ENCODE results near the gene RAPGEF1.

Gene RAPGEF1

DNA sequence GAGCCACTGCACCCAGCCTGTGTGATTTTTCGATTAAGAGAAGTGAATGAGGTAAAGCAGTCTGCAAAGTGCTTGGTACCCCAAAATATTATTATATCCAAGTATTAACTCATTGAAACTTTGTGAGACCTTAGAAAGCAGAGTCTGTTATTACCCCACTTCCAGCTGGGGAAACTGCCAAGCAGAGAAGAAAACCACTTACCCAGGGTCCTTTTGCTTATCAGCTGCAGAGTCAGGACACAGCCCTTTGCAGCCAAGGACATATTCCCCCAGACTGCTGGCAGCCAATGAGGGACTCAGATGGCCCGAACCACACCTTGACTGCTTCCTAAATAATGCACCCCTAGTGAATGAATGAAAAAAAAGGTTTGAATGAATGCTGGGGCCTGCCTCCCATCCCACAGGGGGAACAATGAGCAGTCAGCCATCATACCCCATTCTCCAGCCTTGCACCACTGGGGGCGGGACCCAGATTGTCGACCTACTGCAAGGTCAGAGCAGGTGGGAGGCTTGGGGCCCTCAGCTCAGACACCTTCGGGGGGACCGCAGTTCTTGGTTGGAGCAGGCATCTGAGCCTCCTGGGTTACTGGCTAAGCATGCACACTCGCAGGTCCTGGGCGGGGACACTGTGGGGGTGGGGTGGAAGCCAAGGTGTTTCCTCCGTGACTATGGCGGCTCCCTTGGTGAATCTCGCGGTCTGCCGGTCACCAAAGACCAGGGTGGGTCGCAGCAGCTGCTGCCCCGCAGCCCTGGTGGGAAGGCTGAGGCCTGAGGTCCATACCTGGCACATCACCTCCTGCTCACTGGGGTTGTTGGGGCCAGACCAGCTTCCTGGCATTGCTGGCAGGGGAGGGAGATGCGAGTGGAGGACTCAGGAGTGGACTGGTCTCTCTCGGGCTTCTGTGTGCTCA, 164.9 kb downstream of the RAPGEF1 start:
- DNase-seq (ENCODE audit: low read depth) = no peak
- H3K4me3 ChIP-seq (ENCODE audit: low read length) = no peak overlapping the region
- H3K9me3 ChIP-seq (ENCODE audit: control insufficient read depth, low read length) = no peaks in the 10 kb centered on the region
- no peaks in the 10 kb centered on the region for H3K4me1 ChIP-seq (ENCODE audit: control insufficient read depth, insufficient read depth, low read length)
- H3K36me3 ChIP-seq (ENCODE audit: control insufficient read depth, insufficient read depth, low read length, severe bottlenecking) = peaks cover 36% of the 10 kb centered on the region
- H3K27me3 ChIP-seq (replicated peaks; ENCODE audit: control insufficient read depth, insufficient read depth, low read length) = no peaks in the 10 kb centered on the region
- H3K9ac ChIP-seq (ENCODE audit: low read length) = no peak overlapping the region

DNA sequence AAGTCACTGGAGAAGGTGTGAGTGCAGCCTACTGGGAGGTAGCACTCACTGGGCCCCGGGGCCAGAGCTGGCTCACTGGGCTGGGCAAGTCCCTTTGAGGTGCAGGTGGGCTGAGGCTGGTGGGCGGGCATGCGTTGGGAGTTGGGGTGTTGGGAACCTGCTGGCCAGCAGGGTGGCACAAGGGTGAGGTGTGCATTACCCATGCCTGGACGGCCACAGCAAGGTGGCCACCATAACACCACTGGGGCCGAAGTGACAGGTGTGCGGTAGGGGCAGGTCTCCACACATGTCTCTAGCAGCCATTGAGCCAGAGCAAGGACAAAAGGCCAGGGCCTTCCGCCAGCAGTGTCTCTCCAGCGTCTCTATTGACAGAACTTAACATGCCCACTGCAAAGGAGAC, 172.0 kb downstream of the RAPGEF1 start:
- Histone ChIP-seq H3K4me3 (ENCODE audit: low read length) (no peak overlapping the region), H3K27me3 (replicated peaks; ENCODE audit: control insufficient read depth, insufficient read depth, low read length) (no peaks in the 10 kb centered on the region), H3K36me3 (ENCODE audit: control insufficient read depth, insufficient read depth, low read length, severe bottlenecking) (peaks cover 16% of the 10 kb centered on the region), H3K4me1 (ENCODE audit: control insufficient read depth, insufficient read depth, low read length) (no peaks in the 10 kb centered on the region), H3K9ac (ENCODE audit: low read length) (no peak overlapping the region), H3K9me3 (ENCODE audit: control insufficient read depth, low read length) (no peaks in the 10 kb centered on the region)
- DNase-seq (ENCODE audit: low read depth) = no peak

DNA sequence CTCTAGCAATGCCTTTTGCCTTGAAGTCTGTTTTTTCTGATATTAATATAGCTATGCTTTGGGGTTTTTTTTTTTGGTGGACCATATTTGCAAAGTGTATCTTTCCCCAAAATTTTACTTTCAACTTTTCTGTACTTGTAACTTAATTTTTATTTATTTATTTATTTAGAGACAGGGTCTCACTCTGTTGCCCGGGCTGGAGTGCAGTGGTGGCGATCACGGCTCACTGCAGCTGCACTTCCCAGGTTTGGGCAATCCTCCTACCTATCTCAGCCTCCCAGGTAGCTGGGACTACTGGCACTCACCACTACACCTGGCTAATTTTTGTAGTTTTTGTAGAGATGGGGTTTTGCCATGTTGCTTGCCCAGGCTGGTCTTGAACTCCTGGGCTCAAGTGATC, 173.7 kb downstream of the RAPGEF1 start:
- no peak overlapping the region for H3K4me3 ChIP-seq (ENCODE audit: low read length)
- H3K9ac ChIP-seq (ENCODE audit: low read length) = no peak overlapping the region
- H3K27me3 ChIP-seq (replicated peaks; ENCODE audit: control insufficient read depth, insufficient read depth, low read length) = no peaks in the 10 kb centered on the region
- no peaks in the 10 kb centered on the region for H3K4me1 ChIP-seq (ENCODE audit: control insufficient read depth, insufficient read depth, low read length)
- H3K9me3 ChIP-seq (ENCODE audit: control insufficient read depth, low read length) = no peaks in the 10 kb centered on the region
- DNase-seq (ENCODE audit: low read depth) = no peak
- H3K36me3 ChIP-seq (ENCODE audit: control insufficient read depth, insufficient read depth, low read length, severe bottlenecking) = peaks cover 6% of the 10 kb centered on the region

DNA sequence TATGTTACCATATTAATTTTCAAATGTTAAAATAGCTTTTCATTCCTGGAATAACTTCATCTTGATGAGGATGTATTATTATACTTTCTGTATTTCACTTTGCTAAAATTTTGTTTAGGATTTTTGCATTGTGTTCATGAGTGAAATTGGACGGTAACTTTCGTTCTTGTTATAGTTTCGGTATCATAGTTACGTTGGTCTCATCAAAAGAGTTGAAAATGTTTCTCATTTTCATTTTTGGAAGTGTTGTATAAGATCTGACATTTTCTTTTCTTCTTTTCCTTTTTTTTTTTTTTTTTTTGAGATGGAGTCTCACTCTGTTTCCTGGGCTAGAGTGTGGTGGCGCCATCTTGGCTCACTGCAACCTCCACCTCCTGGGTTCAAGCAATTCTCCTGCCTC, 174.5 kb downstream of the RAPGEF1 start:
- H3K9me3 ChIP-seq (ENCODE audit: control insufficient read depth, low read length) = no peaks in the 10 kb centered on the region
- H3K4me1 ChIP-seq (ENCODE audit: control insufficient read depth, insufficient read depth, low read length) = no peaks in the 10 kb centered on the region
- no peak overlapping the region for H3K9ac ChIP-seq (ENCODE audit: low read length)
- H3K36me3 ChIP-seq (ENCODE audit: control insufficient read depth, insufficient read depth, low read length, severe bottlenecking) = peaks cover 5% of the 10 kb centered on the region
- H3K27me3 ChIP-seq (replicated peaks; ENCODE audit: control insufficient read depth, insufficient read depth, low read length) = no peaks in the 10 kb centered on the region
- H3K4me3 ChIP-seq (ENCODE audit: low read length) = no peak overlapping the region
- DNase-seq (ENCODE audit: low read depth) = no peak

DNA sequence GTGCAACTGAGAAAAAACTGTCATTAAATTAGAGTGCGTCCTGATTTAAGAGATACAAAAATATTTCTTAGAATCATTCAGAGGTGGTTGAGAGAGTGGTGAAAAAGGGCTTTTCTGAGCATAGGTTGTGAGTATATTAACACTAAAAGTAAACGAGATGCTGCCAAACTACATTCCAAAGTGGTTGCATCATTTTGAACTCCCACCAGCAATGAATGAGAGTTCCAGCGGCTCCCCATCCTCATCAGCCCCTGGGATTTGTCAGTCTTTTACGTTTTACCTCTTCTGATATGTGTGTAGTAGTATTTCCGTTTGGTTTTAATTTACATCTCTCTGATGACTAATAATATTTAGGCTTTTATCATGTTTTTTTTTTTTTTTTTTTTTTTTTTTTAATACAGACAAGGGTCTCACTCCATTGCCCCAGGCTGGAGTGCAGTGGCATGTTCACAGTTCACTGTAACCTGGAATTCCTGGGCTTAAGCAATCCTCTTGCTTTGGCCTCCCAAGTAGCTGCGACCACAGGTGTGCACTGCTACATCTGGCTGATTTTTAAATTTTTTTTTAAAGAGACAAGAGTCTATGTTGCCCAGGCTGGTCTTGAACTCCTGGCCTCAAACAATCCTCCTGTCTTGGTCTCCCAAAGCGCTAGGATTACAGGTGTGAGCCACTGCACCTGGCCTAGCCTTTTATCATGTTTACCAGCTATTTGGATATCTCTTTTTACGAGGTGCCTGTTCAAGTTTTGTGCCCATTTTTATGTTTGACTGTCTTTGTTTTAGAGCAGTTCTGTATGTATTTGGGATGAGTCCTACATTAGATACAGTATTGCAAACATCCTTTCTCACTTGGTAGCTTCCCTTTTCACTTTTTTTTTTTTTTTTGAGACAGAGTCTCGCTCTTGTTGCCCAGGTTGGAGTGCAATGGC, 177.6 kb downstream of the RAPGEF1 start:
- Histone ChIP-seq H3K9ac (ENCODE audit: low read length) (no peak overlapping the region), H3K9me3 (ENCODE audit: control insufficient read depth, low read length) (no peaks in the 10 kb centered on the region), H3K4me1 (ENCODE audit: control insufficient read depth, insufficient read depth, low read length) (no peaks in the 10 kb centered on the region), H3K36me3 (ENCODE audit: control insufficient read depth, insufficient read depth, low read length, severe bottlenecking) (no peaks in the 10 kb centered on the region), H3K4me3 (ENCODE audit: low read length) (no peak overlapping the region), H3K27me3 (replicated peaks; ENCODE audit: control insufficient read depth, insufficient read depth, low read length) (no peaks in the 10 kb centered on the region)
- no peak for DNase-seq (ENCODE audit: low read depth)

DNA sequence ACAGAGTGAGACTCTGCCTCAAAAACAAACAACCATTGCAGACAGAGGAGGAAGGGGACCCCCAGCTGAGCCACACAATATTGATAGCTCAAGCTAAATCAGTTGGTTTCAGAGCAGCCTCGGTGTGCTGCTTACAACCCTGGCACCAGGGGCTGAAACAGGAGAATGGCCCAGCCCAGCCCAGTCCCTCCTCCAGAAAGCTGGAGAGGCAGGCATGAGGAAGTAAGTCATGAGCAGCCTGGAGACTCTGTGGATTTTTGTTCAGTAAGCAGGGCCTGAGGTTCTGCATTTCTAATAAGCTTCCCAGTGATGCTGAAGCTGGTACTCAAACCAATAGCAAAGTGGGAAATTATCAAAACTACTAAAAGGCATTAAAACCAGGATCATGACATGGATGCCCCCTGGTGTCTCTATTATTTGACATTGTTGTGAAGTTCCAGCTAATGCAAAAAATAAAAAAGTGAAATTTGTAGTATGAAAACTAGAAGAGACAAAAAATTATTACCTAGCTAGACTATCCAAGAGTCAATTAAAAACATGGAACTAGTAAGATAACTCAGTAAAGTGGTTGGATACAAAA, 180.4 kb downstream of the RAPGEF1 start:
- DNase-seq (ENCODE audit: low read depth) = no peak
- Histone ChIP-seq H3K36me3 (ENCODE audit: control insufficient read depth, insufficient read depth, low read length, severe bottlenecking) (no peaks in the 10 kb centered on the region), H3K9me3 (ENCODE audit: control insufficient read depth, low read length) (no peaks in the 10 kb centered on the region), H3K4me3 (ENCODE audit: low read length) (no peak overlapping the region), H3K4me1 (ENCODE audit: control insufficient read depth, insufficient read depth, low read length) (no peaks in the 10 kb centered on the region), H3K27me3 (replicated peaks; ENCODE audit: control insufficient read depth, insufficient read depth, low read length) (peaks cover 10% of the 10 kb centered on the region), H3K9ac (ENCODE audit: low read length) (no peak overlapping the region)

DNA sequence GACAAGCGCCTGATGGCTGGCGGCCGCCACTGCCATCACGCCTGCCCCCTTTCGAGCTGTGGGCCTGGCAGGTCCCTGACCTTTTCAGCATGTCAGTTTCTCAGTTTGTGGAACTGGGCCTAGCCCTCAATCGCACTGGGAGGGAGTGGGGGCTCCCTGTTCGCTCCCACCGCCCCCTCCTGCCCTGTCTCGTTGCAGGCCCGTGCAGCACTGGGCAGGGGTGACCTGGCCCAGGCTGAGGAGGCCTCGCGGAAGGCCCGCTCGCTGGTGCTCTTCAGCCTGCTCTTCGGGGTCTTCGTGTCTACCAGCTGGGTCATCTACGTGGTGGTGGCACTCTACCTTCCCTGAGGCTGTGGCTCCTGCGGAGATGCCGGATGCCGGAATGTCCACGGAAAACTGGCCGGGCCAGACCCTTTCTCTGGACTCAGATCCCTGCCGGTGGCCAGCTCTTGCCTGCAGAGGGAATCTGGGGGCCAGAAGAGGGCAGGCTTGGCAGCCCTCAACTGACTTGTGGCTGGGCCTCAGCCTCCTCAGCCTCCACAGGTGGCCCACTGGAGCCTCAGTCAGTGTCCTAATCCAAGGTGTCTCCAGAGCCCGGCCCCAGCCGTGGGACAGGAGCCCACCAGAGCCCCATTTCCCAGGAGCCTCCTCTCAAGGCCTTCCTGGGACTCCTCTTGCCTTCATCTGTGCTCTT, 181.9 kb downstream of the RAPGEF1 start:
- Histone ChIP-seq H3K4me1 (ENCODE audit: control insufficient read depth, insufficient read depth, low read length) (no peaks in the 10 kb centered on the region), H3K9ac (ENCODE audit: low read length) (no peak overlapping the region), H3K4me3 (ENCODE audit: low read length) (no peak overlapping the region), H3K9me3 (ENCODE audit: control insufficient read depth, low read length) (peaks cover 4% of the 10 kb centered on the region), H3K27me3 (replicated peaks; ENCODE audit: control insufficient read depth, insufficient read depth, low read length) (peaks cover 20% of the 10 kb centered on the region), H3K36me3 (ENCODE audit: control insufficient read depth, insufficient read depth, low read length, severe bottlenecking) (no peaks in the 10 kb centered on the region)
- no peak for DNase-seq (ENCODE audit: low read depth)

DNA sequence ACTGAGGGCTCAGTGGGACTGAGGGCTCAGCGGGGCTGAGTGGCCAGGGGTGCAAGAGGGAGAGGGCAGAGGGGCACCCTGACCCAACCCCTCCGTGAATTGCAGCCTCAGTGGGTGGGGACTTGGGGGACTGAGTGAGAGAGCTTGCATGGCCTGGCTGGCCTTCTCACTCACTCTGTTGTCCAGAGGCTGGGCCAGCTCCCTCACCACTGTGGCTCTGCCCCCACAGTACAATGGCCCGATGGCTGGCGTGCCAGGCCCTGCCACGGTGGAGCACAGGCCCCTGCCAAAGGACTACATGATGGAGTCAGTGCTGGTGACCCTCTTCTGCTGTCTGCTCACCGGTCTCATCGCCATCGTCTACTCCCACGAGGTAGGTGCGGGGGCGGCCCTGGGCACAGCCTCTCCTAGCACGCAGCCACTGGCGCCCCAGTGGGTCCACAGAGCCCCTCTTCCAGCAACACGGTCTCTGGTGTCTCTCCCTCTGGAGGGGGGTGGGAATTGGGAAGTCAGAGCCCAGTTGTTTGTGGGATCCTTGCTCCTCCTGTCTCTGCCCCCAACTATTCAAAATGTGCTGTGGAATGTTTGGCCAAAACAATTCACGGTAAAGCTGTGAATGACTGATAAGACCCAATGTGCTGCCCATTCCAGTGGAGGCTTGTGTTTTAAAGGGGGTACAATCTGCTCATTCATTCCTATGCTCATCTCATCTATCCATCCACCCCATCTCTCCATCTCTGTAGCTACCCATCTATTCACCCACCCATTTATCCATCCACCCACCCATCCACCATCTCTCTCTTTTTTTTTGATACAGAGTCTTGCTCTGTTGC, 183.8 kb downstream of the RAPGEF1 start:
- no peak for DNase-seq (ENCODE audit: low read depth)
- Histone ChIP-seq H3K9ac (ENCODE audit: low read length) (no peak overlapping the region), H3K4me3 (ENCODE audit: low read length) (no peak overlapping the region)

DNA sequence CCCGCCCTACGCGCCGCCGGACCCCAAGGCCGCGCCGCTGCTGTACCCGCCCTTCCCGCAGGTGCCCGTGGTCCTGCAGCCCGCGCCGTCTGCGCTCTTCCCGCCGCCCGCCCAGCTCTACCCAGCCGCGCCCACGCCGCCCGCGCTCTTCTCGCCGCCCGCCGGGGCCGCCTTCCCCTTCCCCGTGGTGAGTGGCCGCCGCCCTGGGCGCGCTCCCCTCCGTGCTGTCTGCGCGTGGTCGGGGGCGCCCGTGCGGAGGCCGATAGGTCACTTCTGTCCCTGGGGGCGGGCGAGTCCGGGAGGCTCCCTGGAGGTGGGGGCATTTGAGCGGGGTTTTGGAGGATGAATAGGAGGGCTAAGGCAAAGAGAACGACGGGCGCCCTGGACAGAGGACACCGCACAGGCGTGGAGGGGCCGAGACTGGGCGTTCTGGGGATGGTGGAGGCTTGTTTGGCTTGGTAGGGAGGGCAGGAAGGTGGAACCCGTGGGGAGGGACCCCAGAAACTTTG, 185.0 kb downstream of the RAPGEF1 start:
- Histone ChIP-seq H3K9ac (ENCODE audit: low read length) (no peak overlapping the region), H3K27me3 (replicated peaks; ENCODE audit: control insufficient read depth, insufficient read depth, low read length) (peaks cover 28% of the 10 kb centered on the region), H3K9me3 (ENCODE audit: control insufficient read depth, low read length) (peaks cover 4% of the 10 kb centered on the region), H3K36me3 (ENCODE audit: control insufficient read depth, insufficient read depth, low read length, severe bottlenecking) (no peaks in the 10 kb centered on the region), H3K4me3 (ENCODE audit: low read length) (no peak overlapping the region), H3K4me1 (ENCODE audit: control insufficient read depth, insufficient read depth, low read length) (no peaks in the 10 kb centered on the region)
- DNase-seq (ENCODE audit: low read depth) = no peak

More for the DNA sequence above, 183.8 kb downstream of the RAPGEF1 start:
- no peaks in the 10 kb centered on the region for H3K36me3 ChIP-seq (ENCODE audit: control insufficient read depth, insufficient read depth, low read length, severe bottlenecking)
- H3K27me3 ChIP-seq (replicated peaks; ENCODE audit: control insufficient read depth, insufficient read depth, low read length) = peaks cover 27% of the 10 kb centered on the region
- H3K4me1 ChIP-seq (ENCODE audit: control insufficient read depth, insufficient read depth, low read length) = no peaks in the 10 kb centered on the region
- peaks cover 4% of the 10 kb centered on the region for H3K9me3 ChIP-seq (ENCODE audit: control insufficient read depth, low read length)
